ENCODE measurements around the gene MYOCOS.

- TF ChIP-seq, protein P1, sequence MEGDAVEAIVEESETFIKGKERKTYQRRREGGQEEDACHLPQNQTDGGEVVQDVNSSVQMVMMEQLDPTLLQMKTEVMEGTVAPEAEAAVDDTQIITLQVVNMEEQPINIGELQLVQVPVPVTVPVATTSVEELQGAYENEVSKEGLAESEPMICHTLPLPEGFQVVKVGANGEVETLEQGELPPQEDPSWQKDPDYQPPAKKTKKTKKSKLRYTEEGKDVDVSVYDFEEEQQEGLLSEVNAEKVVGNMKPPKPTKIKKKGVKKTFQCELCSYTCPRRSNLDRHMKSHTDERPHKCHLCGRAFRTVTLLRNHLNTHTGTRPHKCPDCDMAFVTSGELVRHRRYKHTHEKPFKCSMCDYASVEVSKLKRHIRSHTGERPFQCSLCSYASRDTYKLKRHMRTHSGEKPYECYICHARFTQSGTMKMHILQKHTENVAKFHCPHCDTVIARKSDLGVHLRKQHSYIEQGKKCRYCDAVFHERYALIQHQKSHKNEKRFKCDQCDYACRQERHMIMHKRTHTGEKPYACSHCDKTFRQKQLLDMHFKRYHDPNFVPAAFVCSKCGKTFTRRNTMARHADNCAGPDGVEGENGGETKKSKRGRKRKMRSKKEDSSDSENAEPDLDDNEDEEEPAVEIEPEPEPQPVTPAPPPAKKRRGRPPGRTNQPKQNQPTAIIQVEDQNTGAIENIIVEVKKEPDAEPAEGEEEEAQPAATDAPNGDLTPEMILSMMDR (IDR thresholded peaks at IDR 0.05): no peak
- TF ChIP-seq POLR2A (IDR thresholded peaks at IDR 0.05): no peak
Measured at GRCh38 chr1:171652234-171652822, 30.3 kb downstream of the MYOCOS start, which contains the start of gene MYOC.
